ENCODE measurements around the gene CLEC16A. TPM values are rescaled to one million over a fixed set of nuclear protein-coding genes. Genes with fewer than 3 reads are reported as not detected.
A peak's percentile ranks its signal among the peaks of the same experiment; 100 is the strongest.

CLEC16A gene, protein sequence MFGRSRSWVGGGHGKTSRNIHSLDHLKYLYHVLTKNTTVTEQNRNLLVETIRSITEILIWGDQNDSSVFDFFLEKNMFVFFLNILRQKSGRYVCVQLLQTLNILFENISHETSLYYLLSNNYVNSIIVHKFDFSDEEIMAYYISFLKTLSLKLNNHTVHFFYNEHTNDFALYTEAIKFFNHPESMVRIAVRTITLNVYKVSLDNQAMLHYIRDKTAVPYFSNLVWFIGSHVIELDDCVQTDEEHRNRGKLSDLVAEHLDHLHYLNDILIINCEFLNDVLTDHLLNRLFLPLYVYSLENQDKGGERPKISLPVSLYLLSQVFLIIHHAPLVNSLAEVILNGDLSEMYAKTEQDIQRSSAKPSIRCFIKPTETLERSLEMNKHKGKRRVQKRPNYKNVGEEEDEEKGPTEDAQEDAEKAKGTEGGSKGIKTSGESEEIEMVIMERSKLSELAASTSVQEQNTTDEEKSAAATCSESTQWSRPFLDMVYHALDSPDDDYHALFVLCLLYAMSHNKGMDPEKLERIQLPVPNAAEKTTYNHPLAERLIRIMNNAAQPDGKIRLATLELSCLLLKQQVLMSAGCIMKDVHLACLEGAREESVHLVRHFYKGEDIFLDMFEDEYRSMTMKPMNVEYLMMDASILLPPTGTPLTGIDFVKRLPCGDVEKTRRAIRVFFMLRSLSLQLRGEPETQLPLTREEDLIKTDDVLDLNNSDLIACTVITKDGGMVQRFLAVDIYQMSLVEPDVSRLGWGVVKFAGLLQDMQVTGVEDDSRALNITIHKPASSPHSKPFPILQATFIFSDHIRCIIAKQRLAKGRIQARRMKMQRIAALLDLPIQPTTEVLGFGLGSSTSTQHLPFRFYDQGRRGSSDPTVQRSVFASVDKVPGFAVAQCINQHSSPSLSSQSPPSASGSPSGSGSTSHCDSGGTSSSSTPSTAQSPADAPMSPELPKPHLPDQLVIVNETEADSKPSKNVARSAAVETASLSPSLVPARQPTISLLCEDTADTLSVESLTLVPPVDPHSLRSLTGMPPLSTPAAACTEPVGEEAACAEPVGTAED
- 27.0 TPM for polyA plus RNA-seq (ENCODE audit: insufficient read length)
- long read RNA-seq, donor 1: 0 reads
- long read RNA-seq, donor 2, full-length matches to known transcripts: 1 of 1 reads
- long read RNA-seq, donor 2, partial matches to known transcripts: 0 of 1 reads
- long read RNA-seq, donor 2, other reads (novel, unspliced or antisense): 0 of 1 reads
- long read RNA-seq, donor 3: 0 reads
- long read RNA-seq, donor 4: 0 reads
- long read RNA-seq, donor 5: 0 reads
- long read RNA-seq, donor 6, partial matches to known transcripts: 0 of 1 reads
- long read RNA-seq, donor 6, other reads (novel, unspliced or antisense): 0 of 1 reads
- long read RNA-seq, donor 7: 0 reads
- long read RNA-seq, donor 8: 0 reads

DNA sequence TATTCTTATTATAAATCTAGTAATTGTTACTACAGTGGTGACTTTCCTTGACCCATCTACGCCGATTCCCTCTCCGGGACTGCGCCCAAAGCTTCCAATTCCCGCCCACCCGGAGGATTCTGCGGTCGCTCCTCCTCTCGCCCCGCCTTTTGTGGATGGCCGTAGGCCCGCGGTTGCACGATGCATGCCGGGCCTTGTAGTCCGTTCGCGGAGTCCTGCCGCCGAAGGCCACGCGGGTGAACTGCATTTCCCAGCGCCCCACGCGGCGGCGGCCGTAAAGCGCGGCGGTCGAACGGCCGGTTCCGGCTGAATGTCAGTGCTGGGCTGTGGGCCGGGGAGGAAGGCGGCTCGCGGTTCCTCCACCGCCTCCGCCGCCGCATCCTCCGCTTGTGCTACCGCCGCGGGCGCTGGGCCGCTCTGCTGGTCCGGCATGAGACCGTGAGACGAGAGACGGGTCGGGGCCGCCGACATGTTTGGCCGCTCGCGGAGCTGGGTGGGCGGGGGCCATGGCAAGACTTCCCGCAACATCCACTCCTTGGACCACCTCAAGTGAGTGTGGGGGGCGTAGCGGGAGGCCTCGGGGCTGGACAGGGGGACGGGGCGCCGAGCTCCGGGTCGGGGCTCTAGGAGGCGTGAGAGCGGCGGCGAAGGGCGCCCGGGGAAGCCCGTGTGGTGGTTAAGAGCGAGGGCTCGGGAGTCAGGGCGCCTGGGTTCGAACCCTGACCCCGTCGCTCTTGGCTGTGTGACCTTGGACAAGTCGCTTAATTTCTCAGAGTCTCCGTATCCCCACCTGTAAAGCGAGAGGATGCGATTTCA is at the start of gene CLEC16A:
TSS of gene CLEC16A (plus strand) at position 316 of the 816 bp plus-strand sequence. CDS start at position 470, 154 bp downstream.
- DNase-seq: peak; percentile 93

DNA sequence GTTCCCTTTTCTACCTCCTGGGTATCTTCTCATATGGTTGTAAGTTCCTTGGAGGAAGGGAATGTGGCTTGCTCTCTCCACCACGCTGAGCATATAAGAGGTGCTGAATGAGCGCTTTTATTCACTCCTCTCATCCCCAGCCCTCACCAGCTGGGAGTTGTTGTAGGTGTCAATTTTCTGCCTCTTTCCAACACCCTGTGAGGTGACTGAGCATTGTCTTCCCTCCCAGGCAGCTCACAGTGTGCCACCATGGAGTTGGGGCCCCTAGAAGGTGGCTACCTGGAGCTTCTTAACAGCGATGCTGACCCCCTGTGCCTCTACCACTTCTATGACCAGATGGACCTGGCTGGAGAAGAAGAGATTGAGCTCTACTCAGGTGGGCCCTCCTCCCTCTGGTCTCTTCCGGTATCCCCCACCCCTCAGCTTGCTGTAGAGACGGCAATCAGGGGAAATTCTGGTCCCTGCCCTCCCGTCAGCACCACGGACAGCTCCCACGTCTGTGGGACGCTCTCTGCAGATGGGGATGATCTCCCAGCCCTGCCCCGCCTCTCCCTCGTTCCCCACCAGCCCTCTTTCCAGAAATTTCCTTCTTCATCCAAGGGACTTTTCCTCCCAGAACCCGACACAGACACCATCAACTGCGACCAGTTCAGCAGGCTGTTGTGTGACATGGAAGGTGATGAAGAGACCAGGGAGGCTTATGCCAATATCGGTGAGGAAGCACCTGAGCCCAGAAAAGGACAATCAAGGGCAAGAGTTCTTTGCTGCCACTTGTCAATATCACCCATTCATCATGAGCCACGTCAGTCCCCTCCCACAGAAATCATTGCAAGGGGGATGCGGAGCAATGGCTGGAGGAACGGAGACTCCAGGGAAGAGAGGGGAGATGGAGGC is 49.1 kb upstream of the CLEC16A start:
- DNase-seq: peak; percentile 77

DNA sequence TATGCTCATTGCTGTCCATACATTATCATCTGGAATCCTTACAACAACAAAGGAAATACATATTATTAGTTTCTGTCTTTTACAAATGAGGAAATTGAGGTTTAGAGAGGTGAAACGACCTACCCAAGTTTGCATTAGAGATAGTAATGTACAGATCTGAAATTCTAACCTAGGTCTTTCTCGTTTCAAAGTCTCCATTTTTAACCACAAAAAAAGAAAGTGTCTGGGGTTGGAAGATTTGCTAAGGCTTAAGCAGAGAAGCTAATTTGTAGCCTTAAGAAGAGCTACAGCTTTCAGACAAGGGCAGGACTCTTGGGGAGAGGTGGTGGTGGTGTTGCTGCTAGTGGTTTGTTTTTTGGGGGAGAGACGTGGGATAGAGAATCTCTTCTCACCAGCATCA is 48.2 kb upstream of the CLEC16A start:
- DNase-seq: no peak

DNA sequence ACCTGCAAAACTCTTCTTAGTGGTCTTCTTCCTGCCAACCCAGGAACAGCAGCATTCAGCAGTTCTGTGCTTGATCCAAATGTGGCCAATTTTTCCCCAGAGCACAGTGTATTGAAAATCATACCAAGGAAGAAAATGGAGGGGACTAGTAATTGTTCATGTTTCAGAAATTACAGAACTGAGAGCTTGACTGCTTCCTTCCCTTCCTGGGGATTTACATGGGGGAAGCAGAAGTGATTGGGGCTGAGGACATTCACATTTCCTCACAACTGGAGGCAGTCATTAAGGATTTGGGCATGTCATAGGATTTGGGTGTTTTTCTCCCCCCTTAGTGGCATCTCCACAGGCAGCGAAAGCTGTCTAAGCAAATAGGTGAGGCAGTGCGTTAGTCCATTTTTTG is 47.6 kb upstream of the CLEC16A start:
- no peak for DNase-seq

DNA sequence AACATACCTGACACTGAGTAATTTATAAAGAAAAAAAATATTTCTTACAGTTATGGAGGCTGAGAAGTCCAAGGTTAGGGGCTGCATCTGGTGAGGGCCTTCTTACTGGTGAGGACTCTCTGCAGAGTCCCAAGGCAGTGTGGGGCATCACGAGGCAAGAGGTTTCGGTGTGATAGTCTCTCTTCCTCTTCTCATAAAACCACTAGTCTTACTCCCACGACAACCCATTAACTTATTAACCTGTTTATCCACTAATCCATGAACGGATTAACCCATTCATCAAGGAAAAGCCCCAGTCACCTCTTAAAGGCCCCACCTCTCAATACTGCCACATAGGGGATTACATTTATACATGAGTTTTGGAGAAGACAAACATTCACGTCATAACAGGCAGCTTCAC is 47.2 kb upstream of the CLEC16A start:
- no peak for DNase-seq

DNA sequence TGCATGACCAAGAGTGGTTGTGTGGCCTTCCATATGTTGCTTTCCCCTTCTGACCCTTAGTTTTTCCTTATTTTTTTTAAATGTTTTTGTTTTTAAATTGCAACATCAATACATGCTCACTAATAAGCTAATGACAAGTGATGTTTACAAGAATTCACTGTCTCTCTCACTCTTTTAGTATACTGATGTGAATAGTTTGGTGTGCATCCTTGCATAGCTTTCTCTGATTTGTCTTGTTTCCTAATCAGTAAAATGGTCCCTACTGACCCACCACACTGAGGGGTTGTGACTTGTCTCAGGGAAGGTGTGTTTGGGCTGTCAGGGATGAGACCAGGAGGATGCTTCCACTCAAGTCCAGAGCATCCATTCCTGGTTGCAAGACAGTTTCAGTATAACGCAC is 41.4 kb upstream of the CLEC16A start:
- no peak for DNase-seq

DNA sequence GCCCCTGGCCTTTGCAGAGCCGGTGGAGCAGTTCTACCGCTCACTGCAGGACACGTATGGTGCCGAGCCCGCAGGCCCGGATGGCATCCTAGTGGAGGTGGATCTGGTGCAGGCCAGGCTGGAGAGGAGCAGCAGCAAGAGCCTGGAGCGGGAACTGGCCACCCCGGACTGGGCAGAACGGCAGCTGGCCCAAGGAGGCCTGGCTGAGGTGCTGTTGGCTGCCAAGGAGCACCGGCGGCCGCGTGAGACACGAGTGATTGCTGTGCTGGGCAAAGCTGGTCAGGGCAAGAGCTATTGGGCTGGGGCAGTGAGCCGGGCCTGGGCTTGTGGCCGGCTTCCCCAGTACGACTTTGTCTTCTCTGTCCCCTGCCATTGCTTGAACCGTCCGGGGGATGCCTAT is 37.9 kb upstream of the CLEC16A start:
- DNase-seq: no peak

DNA sequence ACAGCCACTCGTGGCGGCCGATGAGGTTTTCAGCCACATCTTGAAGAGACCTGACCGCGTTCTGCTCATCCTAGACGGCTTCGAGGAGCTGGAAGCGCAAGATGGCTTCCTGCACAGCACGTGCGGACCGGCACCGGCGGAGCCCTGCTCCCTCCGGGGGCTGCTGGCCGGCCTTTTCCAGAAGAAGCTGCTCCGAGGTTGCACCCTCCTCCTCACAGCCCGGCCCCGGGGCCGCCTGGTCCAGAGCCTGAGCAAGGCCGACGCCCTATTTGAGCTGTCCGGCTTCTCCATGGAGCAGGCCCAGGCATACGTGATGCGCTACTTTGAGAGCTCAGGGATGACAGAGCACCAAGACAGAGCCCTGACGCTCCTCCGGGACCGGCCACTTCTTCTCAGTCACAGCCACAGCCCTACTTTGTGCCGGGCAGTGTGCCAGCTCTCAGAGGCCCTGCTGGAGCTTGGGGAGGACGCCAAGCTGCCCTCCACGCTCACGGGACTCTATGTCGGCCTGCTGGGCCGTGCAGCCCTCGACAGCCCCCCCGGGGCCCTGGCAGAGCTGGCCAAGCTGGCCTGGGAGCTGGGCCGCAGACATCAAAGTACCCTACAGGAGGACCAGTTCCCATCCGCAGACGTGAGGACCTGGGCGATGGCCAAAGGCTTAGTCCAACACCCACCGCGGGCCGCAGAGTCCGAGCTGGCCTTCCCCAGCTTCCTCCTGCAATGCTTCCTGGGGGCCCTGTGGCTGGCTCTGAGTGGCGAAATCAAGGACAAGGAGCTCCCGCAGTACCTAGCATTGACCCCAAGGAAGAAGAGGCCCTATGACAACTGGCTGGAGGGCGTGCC is 37.2 kb upstream of the CLEC16A start:
- no peak for DNase-seq

DNA sequence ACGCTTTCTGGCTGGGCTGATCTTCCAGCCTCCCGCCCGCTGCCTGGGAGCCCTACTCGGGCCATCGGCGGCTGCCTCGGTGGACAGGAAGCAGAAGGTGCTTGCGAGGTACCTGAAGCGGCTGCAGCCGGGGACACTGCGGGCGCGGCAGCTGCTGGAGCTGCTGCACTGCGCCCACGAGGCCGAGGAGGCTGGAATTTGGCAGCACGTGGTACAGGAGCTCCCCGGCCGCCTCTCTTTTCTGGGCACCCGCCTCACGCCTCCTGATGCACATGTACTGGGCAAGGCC is 36.7 kb upstream of the CLEC16A start:
- no peak for DNase-seq

DNA sequence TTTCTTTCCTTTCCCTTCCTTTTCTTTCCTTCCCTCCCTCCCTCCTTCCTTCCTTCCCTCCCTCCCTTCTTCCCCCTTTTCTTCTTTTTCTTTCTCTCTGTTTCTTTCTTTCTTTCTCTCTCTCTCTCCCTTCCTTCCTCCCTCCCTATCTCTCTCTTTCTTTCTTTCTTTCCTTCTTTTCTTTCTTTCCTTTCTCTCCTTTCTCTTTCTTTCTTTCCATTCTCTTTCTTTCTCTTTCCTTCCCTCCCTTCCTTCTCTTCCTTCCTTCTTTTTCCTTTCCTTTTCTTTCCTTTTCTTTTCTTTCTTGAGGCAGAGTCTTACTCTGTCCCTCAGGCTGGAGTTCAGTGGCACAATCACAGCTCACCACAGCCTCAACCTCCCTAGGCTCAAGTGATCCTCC is 33.1 kb upstream of the CLEC16A start:
- DNase-seq: no peak

DNA sequence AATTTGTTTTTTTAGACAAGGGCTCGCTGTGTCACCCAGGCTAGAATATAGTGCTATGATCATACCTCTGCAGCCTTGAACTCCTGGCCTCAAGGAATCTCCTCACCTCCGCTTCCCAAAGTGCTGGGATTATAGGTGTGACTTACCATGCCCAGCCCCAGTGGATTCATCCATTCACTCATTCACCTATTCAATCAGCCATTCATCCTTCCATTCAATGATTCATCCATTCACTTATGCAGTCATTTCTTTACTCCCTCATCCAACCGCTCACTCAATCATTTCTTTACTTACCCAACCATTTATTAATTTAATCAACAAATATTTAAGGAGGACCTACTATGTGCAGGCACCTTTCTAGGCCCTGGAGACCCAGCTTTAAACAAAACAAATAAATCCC is 27.8 kb upstream of the CLEC16A start:
- no peak for DNase-seq

DNA sequence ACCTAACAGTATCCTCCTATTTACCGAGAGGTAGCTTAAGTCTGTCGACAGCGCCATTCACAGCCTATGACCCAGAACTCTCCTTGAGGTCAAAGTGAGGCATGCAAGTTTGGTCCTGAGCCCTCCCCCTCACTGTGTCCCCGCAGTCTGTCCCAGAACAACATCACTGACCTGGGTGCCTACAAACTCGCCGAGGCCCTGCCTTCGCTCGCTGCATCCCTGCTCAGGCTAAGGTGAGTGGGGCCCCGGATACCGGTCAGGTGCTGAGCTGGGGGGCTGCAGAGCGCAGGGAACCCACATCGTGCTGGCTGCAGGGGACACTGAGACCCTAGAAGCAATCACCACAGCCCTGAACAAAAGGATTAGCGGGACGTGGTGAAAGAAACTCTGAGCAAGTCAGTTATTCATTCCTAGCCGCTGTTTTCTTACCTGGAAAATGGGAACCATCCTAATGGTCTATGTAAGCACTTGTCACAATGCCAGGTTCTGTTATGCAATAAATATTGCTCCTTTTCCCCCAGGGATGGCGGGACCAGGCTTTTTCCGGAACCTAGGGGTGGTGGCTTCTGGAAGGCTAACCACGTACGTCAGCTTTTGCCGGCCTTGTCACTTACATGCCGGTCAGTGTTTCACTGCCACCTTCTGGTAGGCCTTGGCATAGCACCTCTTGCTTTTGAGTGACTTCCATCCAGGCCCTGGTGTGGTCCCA is 25.9 kb upstream of the CLEC16A start:
- peak; percentile 93 for DNase-seq

DNA sequence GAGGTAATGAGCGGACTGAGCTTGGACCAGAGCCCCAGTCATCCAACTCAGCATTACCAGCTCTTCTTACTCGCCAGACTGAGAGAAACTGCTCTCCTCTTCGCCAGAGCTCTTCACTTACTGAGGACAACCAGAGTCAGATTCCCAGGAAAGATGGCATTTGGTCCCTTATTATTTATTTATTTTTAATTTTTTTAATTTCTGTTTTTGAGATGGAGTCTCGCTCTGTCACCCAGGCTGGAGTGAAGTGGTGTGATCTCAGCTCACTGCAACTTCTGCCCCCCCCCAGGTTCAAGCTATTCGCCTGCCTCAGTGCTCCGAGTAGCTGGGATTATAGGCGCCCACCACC is 25.4 kb upstream of the CLEC16A start:
- no peak for DNase-seq

DNA sequence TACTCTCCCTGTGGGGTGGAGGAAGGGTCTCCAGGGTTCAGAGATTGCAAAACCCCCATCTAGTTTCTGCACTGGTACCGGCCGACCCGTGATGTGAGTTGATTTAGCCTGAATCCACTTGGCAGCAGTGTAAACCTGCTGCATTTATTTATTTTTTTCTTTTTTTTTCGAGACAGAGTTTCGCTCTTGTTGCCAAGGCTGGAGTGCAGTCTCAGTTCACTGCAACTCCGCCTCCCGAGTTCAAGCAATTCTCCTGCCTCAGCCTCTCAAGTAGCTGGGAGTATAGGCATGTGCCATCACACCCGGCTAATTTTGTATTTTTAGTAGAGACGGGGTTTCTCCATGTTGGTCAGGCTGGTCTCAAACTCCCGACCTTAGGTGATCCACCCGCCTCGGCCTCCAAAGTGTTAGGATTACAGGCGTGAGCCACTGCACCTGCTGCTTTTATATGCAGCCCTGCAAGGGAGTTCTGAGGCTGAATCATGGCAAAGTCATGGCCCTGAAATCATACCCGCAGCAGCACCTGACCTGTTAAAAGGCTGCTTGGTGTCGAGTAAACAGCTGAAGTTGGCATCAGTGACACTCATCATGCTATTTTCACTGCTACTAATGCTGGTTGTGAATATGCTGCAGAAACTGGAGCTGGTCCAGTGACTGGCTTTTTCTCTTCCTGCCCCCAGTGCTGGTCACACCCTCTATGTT is 23.5 kb upstream of the CLEC16A start:
- DNase-seq: no peak

DNA sequence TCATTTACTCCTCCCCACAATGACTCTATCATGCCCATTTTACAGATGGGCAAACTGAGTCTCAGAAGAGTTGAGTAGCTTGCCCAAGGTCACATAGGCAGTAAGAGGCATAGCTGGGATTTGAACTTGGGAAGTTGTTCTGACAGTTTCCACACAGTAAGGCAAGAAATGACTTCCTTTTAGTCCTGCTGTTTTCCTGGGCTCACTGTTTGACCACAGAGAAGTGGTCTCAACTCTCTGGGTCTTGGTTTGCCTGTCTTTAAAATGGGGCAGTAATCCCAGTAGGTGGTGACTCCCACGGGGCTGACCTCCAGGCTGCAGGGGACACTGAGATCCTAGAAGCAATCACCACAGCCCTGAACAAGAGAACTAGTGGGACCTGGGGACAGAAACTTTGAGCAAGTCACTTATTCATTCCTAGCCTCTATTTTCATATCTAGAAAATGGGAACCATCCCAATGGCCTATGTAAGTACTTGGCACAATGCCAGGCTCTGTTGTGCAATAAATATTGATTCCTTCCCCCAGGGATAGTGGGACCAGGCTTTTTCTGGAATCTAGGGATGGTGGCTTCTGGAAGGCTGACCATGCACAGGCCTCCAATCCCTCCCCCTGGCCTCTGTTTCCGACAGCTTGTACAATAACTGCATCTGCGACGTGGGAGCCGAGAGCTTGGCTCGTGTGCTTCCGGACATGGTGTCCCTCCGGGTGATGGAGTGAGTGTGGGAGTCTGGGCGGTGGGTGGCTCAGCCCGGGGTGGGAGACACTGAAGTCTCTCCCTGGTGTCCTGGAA is 22.6 kb upstream of the CLEC16A start:
- no peak for DNase-seq

DNA sequence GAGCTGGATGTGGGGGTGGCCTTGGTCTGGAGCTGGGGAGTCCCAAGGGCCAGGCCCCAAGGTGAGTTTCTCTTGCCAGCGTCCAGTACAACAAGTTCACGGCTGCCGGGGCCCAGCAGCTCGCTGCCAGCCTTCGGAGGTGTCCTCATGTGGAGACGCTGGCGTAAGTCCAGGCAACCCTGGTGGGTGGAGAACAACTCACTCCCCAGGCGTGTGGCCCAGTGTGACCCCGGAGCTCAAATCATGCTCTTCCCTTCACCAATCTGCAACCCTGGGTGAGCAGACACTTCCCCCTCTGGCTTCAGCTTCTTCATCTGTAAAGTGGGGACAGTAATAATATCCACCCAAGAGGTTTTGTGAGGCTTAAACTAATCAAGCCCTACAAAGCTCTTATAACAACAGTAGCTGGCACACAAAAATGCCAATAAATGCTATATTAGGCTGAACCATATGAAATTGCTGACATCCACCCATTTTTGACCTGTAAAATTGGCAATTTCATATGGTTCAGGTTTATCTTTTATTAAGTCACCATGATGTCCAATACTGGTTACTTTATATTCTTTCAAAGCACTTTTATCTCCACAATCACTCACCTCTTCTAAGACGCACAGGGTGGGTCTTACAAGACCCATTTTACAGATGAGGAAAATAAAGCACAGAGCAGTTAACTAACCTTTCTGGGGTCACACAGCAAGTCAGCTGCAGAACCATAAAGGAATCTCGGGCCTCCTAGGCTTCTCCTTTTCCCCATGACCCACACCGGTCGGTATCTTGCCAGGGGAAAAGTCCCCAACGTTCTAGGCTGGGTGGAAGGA is 21.8 kb upstream of the CLEC16A start:
- no peak for DNase-seq
